HUES64 (cell line): ENCODE results near the gene ZNRF2.

Experiments used
- H3K27ac ChIP-seq: 2 replicates; pipeline ENCODE4 v1.7.0; 2013; ENCODE audit warnings: low read depth, low read length, inconsistent platforms
- H3K27me3 ChIP-seq: 2 replicates; pipeline ENCODE4 v1.6.1; 2013; ENCODE audit warnings: mild to moderate bottlenecking, low read length; ENCODE audit not compliant: insufficient read depth
- H3K36me3 ChIP-seq: 2 replicates; pipeline ENCODE4 v1.6.1; 2013; ENCODE audit warnings: mild to moderate bottlenecking, low read length; ENCODE audit not compliant: insufficient read depth
- H3K4me1 ChIP-seq: 2 replicates; pipeline ENCODE4 v1.6.1; 2013; ENCODE audit warnings: mild to moderate bottlenecking, low read length, moderate library complexity; ENCODE audit not compliant: insufficient read depth
- H3K4me3 ChIP-seq: 2 replicates; pipeline ENCODE4 v1.5.1; 2013; ENCODE audit warnings: mild to moderate bottlenecking, low read length, moderate library complexity
- H3K9ac ChIP-seq: 2 replicates; pipeline ENCODE4 v1.6.1; 2013; ENCODE audit warnings: mild to moderate bottlenecking, low read depth, low read length
- H3K9me3 ChIP-seq: 2 replicates; pipeline ENCODE4 v1.6.1; 2013; ENCODE audit warnings: low read depth, low read length; ENCODE audit not compliant: insufficient read depth
- WGBS: fragments of 150-250, 120-280 bp; methylation state at CpG from one replicate; pipeline ENCODE4 v1.1.7; 2013; ENCODE audit warnings: missing lambda C conversion rate; 5-methylcytosine and 5-hydroxymethylcytosine counted together

The ZNRF2 gene

GRCh38 chr7:30412782-30413504, 128.5 kb downstream of the ZNRF2 start:
- WGBS, result 74% methylated on average over 5 of the region's 5 CpGs
- no peaks in the 10 kb centered on the region for H3K27me3 ChIP-seq
- H3K9ac ChIP-seq, result no peak overlapping the region
- H3K27ac ChIP-seq, result no peak overlapping the region
- H3K4me1 ChIP-seq, result no peaks in the 10 kb centered on the region
- peaks cover 12% of the 10 kb centered on the region for H3K9me3 ChIP-seq
- no peak overlapping the region for H3K4me3 ChIP-seq
- H3K36me3 ChIP-seq, result no peaks in the 10 kb centered on the region; the same call in 1 of the 2 replicates

DNA sequence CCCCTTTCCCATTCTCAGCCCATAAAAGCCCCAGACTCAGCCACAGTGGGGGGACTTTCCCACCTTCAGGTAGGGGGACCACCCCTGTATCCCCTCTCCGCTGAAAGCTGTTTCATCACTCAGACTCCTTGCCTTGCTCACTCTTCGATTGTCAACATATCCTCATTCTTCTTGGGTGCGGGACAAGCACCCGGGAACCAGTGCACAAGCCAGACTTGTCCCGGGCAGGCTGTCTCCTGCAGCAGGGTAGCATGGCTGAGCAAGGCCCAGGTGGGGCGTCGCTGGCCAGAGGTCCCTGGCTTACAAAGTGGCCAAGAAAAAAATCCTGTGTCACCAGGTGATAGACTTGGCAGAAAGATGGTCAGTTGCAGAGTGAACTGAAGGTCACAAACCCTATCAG, 129.5 kb downstream of the ZNRF2 start:
- Histone ChIP-seq H3K4me3 (no peak overlapping the region), H3K9me3 (peaks cover 12% of the 10 kb centered on the region), H3K36me3 (no peaks in the 10 kb centered on the region; the same call in 1 of the 2 replicates), H3K27ac (no peak overlapping the region), H3K27me3 (no peaks in the 10 kb centered on the region), H3K9ac (no peak overlapping the region), H3K4me1 (no peaks in the 10 kb centered on the region)
- WGBS, result 95% methylated on average over 7 of the region's 7 CpGs
